Omental fat pad (tissue), 4 donors: ENCODE results near the gene ZBTB48. TPM values are rescaled to one million over a fixed set of nuclear protein-coding genes. Genes with fewer than 3 reads are reported as not detected.

ENCODE experiments used
- ATAC-seq: fragments of 150-250 bp; one replicate; pipeline ENCODE4 v1.9.1; 2016; ENCODE audit warnings: mild to moderate bottlenecking, moderate library complexity; ENCODE audit not compliant: low FRiP score
- DNase-seq: peaks from one replicate; pipeline ENCODE4 v3.0.0-alpha.2; 2019; ENCODE audit warnings: low spot score
- CTCF ChIP-seq, 3 donors: fragments of 450-650 bp; IDR thresholded peaks; one replicate each; pipeline ENCODE4 v1.5.1; 2016 to 2017; ENCODE audit warnings: antibody characterized with exemption in 3 of 3, mild to moderate bottlenecking in 3 of 3, moderate library complexity in 2 of 3
- total RNA-seq, 4 donors: library from RNA; depleted of rRNA; stranded (reverse); fragments of >200 nt; gene quantifications; one replicate each; pipeline ENCODE4 v1.1.0, GENCODE V29; 2016

Gene ZBTB48
- total RNA-seq: 10 to 100 TPM in 3 of 4 donors, 1 to 10 TPM in 1; 9.9 to 19.2 (median 13.4) TPM

DNA sequence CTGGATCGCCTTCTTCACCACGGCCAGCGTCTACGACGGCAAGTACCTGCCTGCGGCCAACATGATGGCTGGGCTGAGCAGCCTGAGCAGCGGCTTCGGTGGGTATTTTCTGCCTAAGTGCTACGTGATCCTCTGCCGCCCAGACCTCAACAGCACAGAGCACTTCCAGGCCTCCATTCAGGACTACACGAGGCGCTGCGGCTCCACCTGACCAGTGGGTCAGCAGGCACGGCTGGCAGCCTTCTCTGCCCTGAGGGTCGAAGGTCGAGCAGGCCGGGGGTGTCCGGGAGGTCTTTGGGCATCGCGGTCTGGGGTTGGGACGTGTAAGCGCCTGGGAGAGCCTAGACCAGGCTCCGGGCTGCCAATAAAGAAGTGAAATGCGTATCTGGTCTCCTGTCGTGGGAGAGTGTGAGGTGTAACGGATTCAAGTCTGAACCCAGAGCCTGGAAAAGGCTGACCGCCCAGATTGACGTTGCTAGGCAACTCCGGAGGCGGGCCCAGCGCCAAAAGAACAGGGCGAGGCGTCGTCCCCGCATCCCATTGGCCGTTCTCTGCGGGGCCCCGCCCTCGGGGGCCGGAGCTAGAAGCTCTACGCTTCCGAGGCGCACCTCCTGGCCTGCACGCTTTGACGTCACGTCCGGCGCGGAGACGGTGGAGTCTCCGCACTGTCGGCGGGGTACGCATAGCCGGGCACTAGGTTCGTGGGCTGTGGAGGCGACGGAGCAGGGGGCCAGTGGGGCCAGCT is at the start of gene ZBTB48:
ZBTB48 (plus strand) TSS at position 621 of the 745 bp plus-strand sequence. CDS start 616 bp downstream, outside the sequence.
- DNase-seq (peak; percentile 98), ATAC-seq (peak; percentile 94)
- no peak for TF ChIP-seq CTCF (IDR thresholded peaks at IDR 0.05)

DNA sequence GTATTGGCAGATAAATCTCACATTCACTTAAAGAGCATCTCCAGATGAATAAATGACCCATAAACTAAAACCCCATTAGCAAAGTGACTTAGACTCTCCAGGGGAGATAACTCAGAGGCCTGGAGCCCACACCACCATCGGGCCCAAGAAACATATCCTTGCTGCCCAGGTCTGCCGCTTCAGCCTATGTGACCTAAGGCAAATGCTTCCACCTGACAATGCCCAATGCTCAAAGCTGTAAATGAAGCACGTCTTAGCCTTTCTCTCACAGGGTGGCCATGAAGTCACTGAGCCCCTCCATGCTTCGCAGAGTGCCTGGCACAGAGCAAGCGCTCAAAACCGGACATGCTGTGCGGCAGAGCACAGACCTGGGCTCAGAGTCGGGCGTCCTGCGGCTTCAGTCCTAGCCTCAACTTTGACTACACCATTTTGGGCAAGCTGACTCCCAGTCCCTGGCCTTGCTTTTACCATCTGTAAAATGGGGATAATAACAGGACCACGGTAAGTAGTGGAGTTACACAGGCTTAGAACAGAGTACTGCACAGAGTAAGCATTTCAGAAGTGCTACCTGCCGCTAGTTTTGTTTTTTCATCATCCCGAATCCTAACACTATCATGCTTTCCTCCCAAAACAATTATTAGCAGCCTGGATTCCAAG is 49.2 kb upstream of the ZBTB48 start:
- ATAC-seq: no peak
- TF ChIP-seq CTCF (IDR thresholded peaks at IDR 0.05): no peak
- DNase-seq: no peak

GRCh38 chr1:6531996-6532395 is 47.8 kb upstream of the ZBTB48 start:
- DNase-seq: no peak
- no peak for TF ChIP-seq CTCF (IDR thresholded peaks at IDR 0.05)
- no peak for ATAC-seq

GRCh38 chr1:6534248-6534822 is 45.5 kb upstream of the ZBTB48 start:
- DNase-seq (no peak), ATAC-seq (no peak)
- no peak for TF ChIP-seq CTCF (IDR thresholded peaks at IDR 0.05)

DNA sequence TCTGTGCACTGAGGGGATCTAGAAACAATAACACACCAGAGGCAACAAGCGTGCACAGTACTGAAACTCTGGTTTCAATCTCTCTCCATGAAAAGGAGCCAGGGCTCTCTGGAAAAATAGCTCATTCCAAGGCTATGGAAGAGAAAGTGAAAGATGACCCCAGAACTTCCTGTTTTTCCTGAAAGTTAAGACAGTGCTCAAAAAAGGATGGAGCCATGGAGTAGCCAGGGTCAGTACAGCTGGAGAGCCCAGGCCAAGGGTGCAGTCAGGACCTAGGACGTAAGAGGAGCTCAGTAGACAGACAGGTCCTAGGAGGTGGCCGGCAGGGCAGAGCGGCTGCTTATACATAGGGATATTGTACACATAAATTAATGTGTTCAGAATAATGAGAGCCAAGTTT is 44.6 kb upstream of the ZBTB48 start:
- TF ChIP-seq CTCF (IDR thresholded peaks at IDR 0.05): no peak

DNA sequence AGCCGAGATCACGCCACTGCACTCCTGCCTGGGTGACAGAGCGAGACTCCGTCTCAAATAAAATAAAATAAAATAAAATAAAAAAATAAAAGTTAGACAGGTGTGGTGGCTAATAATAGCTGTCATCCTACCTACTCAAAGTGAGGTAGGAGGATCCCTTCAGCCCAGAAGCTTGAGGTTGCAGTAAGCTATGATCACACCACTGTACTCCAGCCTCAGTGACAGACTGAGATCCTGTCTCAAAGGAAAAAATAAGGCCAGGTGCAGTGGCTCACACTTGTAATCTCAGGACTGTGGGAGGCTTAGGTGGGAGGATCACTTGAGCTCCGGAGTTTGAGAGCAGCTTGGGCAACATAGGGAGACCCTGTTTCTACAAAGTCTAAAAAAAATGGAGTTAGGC is 43.5 kb upstream of the ZBTB48 start:
- TF ChIP-seq CTCF (IDR thresholded peaks at IDR 0.05): no peak
- DNase-seq (no peak), ATAC-seq (no peak)

More for the DNA sequence above, 44.6 kb upstream of the ZBTB48 start:
- DNase-seq (no peak), ATAC-seq (no peak)
